Measurements from ENCODE around the gene NTMT2.
A peak's percentile ranks its signal among the peaks of the same experiment; 100 is the strongest.

Gene NTMT2

GRCh38 chr1:170182442-170182841 is 36.7 kb downstream of the NTMT2 start:
- H3K4me3 ChIP-seq (ENCODE audit: low read depth, low read length) = no peak overlapping the region
- DNase-seq (ENCODE audit: low read depth) = no peak
- no peak for TF ChIP-seq CTCF (conservative IDR thresholded peaks at IDR 0.05; ENCODE audit: low read depth, low read length)

GRCh38 chr1:170192546-170192945 is 46.8 kb downstream of the NTMT2 start:
- H3K4me3 ChIP-seq (ENCODE audit: low read depth, low read length) = no peak overlapping the region
- TF ChIP-seq CTCF (conservative IDR thresholded peaks at IDR 0.05; ENCODE audit: low read depth, low read length) = no peak
- DNase-seq (ENCODE audit: low read depth) = peak; percentile 6

GRCh38 chr1:170194451-170194850 is 48.7 kb downstream of the NTMT2 start:
- DNase-seq (ENCODE audit: low read depth) = no peak
- TF ChIP-seq CTCF (conservative IDR thresholded peaks at IDR 0.05; ENCODE audit: low read depth, low read length) = no peak
- H3K4me3 ChIP-seq (ENCODE audit: low read depth, low read length) = no peak overlapping the region

GRCh38 chr1:170196490-170197236 is 50.9 kb downstream of the NTMT2 start:
- DNase-seq (ENCODE audit: low read depth) = no peak
- no peak for TF ChIP-seq CTCF (conservative IDR thresholded peaks at IDR 0.05; ENCODE audit: low read depth, low read length)
- H3K4me3 ChIP-seq (ENCODE audit: low read depth, low read length) = no peak overlapping the region

GRCh38 chr1:170198090-170198489 is 52.3 kb downstream of the NTMT2 start:
- no peak overlapping the region for H3K4me3 ChIP-seq (ENCODE audit: low read depth, low read length)
- no peak for DNase-seq (ENCODE audit: low read depth)
- TF ChIP-seq CTCF (conservative IDR thresholded peaks at IDR 0.05; ENCODE audit: low read depth, low read length) = no peak

- H3K4me3 ChIP-seq (ENCODE audit: low read depth, low read length) = no peak overlapping the region
- no peak for TF ChIP-seq CTCF (conservative IDR thresholded peaks at IDR 0.05; ENCODE audit: low read depth, low read length)
- DNase-seq (ENCODE audit: low read depth) = no peak
Measured at GRCh38 chr1:170198584-170198983, 52.8 kb downstream of the NTMT2 start.

- no peak overlapping the region for H3K4me3 ChIP-seq (ENCODE audit: low read depth, low read length)
- TF ChIP-seq CTCF (conservative IDR thresholded peaks at IDR 0.05; ENCODE audit: low read depth, low read length) = no peak
- no peak for DNase-seq (ENCODE audit: low read depth)
Measured at GRCh38 chr1:170200161-170200560, 54.4 kb downstream of the NTMT2 start.

Measured in choroid plexus epithelial cell (primary cell).